Mammary epithelial cell (primary cell): ENCODE results near the gene THOC5.

ENCODE experiments used
- EZH2 ChIP-seq: IDR thresholded peaks from 2 replicates; pipeline ENCODE4 v1.6.1; 2012; ENCODE audit warnings: low read length, inconsistent platforms, borderline replicate concordance
- TF ChIP-seq, protein P1 (sequence below), 2 donors: IDR thresholded peaks in 1 of 2; conservative IDR thresholded peaks in 1 of 2; 2 replicates each; pipeline ENCODE4 v1.5.1; 2011 to 2012; ENCODE audit warnings: inconsistent platforms in 2 of 2, low read length in 2 of 2, mild to moderate bottlenecking in 2 of 2, control low read depth in 1 of 2, low read depth in 1 of 2; ENCODE audit not compliant: insufficient read depth in 1 of 2; ENCODE audit errors: extremely low read depth in 1 of 2

GRCh38 chr22:29536411-29536810 lies 17.1 kb downstream of the THOC5 start:
- TF ChIP-seq, protein P1, sequence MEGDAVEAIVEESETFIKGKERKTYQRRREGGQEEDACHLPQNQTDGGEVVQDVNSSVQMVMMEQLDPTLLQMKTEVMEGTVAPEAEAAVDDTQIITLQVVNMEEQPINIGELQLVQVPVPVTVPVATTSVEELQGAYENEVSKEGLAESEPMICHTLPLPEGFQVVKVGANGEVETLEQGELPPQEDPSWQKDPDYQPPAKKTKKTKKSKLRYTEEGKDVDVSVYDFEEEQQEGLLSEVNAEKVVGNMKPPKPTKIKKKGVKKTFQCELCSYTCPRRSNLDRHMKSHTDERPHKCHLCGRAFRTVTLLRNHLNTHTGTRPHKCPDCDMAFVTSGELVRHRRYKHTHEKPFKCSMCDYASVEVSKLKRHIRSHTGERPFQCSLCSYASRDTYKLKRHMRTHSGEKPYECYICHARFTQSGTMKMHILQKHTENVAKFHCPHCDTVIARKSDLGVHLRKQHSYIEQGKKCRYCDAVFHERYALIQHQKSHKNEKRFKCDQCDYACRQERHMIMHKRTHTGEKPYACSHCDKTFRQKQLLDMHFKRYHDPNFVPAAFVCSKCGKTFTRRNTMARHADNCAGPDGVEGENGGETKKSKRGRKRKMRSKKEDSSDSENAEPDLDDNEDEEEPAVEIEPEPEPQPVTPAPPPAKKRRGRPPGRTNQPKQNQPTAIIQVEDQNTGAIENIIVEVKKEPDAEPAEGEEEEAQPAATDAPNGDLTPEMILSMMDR (conservative IDR thresholded peaks at IDR 0.05 in 1 of 2, IDR thresholded peaks at IDR 0.05 in 1 of 2; ENCODE audit: extremely low read depth in 1 of 2, insufficient read depth in 1 of 2, low read depth in 1 of 2, low read length in 2 of 2): no peak
- TF ChIP-seq EZH2: no peak
